Breast epithelium (tissue), 4 donors: ENCODE measurements around the gene TRIM26. TPM values are rescaled to one million over a fixed set of nuclear protein-coding genes. Genes with fewer than 3 reads are reported as not detected.

ENCODE experiments used
- DNase-seq, 2 donors: peaks; one replicate each; pipeline ENCODE4 v3.0.0-alpha.2; 2019; ENCODE audit warnings: low spot score in 2 of 2
- H3K27ac ChIP-seq, 2 donors: fragments of 200-600 bp; sonication (generic) in 1 of 2; one replicate each; pipeline ENCODE4 v1.5.1; 2016 to 2019; ENCODE audit warnings: mild to moderate bottlenecking in 1 of 2
- H3K27me3 ChIP-seq, 2 donors: fragments of 200-600 bp; sonication (generic) in 1 of 2; one replicate each; pipeline versions ENCODE4 v1.5.1 to v1.6.0; 2017 to 2019; ENCODE audit warnings: control low read depth in 1 of 2, mild to moderate bottlenecking in 1 of 2
- H3K36me3 ChIP-seq: fragments of 200-600 bp; one replicate; pipeline ENCODE4 v1.5.1; 2019
- H3K4me1 ChIP-seq, 2 donors: fragments of 200-600 bp; sonication (generic); one replicate each; pipeline ENCODE4 v1.5.1; 2016 to 2019; ENCODE audit warnings: control low read depth in 1 of 2
- H3K4me3 ChIP-seq, 3 donors: fragments of 200-600 bp; sonication (generic); 1 replicate in 2 of 3; 2 replicates in 1 of 3; pipeline ENCODE4 v1.5.1; 2016 to 2019; ENCODE audit warnings: mild to moderate bottlenecking in 3 of 3, moderate library complexity in 2 of 3
- H3K9me3 ChIP-seq, 2 donors: fragments of 200-600 bp; sonication (generic) in 1 of 2; one replicate each; pipeline ENCODE4 v1.5.1; 2016 to 2019; ENCODE audit warnings: control low read depth in 1 of 2
- POLR2A ChIP-seq: fragments of 450-650 bp; IDR thresholded peaks from one replicate; pipeline ENCODE4 v1.6.1; 2016; ENCODE audit warnings: antibody characterized with exemption, mild to moderate bottlenecking, moderate library complexity
- POLR2AphosphoS5 ChIP-seq, 3 donors: sonication (generic); formaldehyde crosslinking; IDR thresholded peaks; one replicate each; pipeline ENCODE4 v1.6.1; 2017; ENCODE audit warnings: antibody characterized with exemption in 3 of 3
- intact Hi-C: fragments of 100-400 bp; cut with DNase I; formaldehyde crosslinking; loops from one replicate; pipeline ENCODE4 v1.15.1; 2023; ENCODE audit warnings: low total_unique reads
- total RNA-seq, 3 donors: library from RNA; depleted of rRNA; stranded (reverse); fragments of >200 nt; gene quantifications; one replicate each; pipeline ENCODE4 v1.1.0, GENCODE V29; 2016
- TF ChIP-seq, protein P1 (sequence below), 3 donors: fragments of 450-650 bp; IDR thresholded peaks; one replicate each; pipeline ENCODE4 v1.5.1; 2016 to 2017; ENCODE audit warnings: antibody characterized with exemption in 3 of 3, mild to moderate bottlenecking in 3 of 3, moderate library complexity in 3 of 3

The TRIM26 gene
- total RNA-seq, 3 donors from 2014 or later: 31.7 to 66.2 (median 47.5) TPM

GRCh38 chr6:30163918-30164654 is 49.1 kb downstream of the TRIM26 start:
- Histone ChIP-seq H3K4me3 (no peak overlapping the region), H3K27ac (no peak overlapping the region), H3K9me3 (no peaks in the 10 kb centered on the region), H3K4me1 (no peaks in the 10 kb centered on the region), H3K36me3 (no peaks in the 10 kb centered on the region), H3K27me3 (peaks cover 0 to 30% of the 10 kb centered on the region in 2 donors)
- no peak for TF ChIP-seq POLR2AphosphoS5 (IDR thresholded peaks at IDR 0.05)
- TF ChIP-seq, protein P1, sequence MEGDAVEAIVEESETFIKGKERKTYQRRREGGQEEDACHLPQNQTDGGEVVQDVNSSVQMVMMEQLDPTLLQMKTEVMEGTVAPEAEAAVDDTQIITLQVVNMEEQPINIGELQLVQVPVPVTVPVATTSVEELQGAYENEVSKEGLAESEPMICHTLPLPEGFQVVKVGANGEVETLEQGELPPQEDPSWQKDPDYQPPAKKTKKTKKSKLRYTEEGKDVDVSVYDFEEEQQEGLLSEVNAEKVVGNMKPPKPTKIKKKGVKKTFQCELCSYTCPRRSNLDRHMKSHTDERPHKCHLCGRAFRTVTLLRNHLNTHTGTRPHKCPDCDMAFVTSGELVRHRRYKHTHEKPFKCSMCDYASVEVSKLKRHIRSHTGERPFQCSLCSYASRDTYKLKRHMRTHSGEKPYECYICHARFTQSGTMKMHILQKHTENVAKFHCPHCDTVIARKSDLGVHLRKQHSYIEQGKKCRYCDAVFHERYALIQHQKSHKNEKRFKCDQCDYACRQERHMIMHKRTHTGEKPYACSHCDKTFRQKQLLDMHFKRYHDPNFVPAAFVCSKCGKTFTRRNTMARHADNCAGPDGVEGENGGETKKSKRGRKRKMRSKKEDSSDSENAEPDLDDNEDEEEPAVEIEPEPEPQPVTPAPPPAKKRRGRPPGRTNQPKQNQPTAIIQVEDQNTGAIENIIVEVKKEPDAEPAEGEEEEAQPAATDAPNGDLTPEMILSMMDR (IDR thresholded peaks at IDR 0.05): no peak
- no peak for TF ChIP-seq POLR2A
- no peak for DNase-seq
- intact Hi-C loops: no loop called here

GRCh38 chr6:30163090-30163917 is 49.9 kb downstream of the TRIM26 start, which contains the start of gene TRIM15:
Gene TRIM15, plus strand, starts transcription at chr6:30163546. Its CDS starts 139 bp downstream, at chr6:30163685.
- H3K4me1 ChIP-seq: no peaks in the 10 kb centered on the region
- TF ChIP-seq POLR2AphosphoS5 (IDR thresholded peaks at IDR 0.05) (no peak), POLR2A (no peak)
- TF ChIP-seq, protein P1 (IDR thresholded peaks at IDR 0.05): no peak
- no peaks in the 10 kb centered on the region for H3K36me3 ChIP-seq
- intact Hi-C loops: no loop called here
- no peak for DNase-seq
- H3K4me3 ChIP-seq: no peak within 1 kb of the TSS
- H3K9me3 ChIP-seq: no peaks in the 10 kb centered on the region
- peaks cover 0 to 27% of the 10 kb centered on the region in 2 donors for H3K27me3 ChIP-seq
- no peak within 1 kb of the TSS for H3K27ac ChIP-seq

GRCh38 chr6:30162265-30163089 is 50.7 kb downstream of the TRIM26 start:
- H3K36me3 ChIP-seq: no peaks in the 10 kb centered on the region
- H3K27ac ChIP-seq: no peak overlapping the region
- H3K9me3 ChIP-seq: no peaks in the 10 kb centered on the region
- no peaks in the 10 kb centered on the region for H3K4me1 ChIP-seq
- no peak for TF ChIP-seq POLR2AphosphoS5 (IDR thresholded peaks at IDR 0.05)
- TF ChIP-seq POLR2A: no peak
- TF ChIP-seq, protein P1 (IDR thresholded peaks at IDR 0.05): no peak
- H3K27me3 ChIP-seq: peaks cover 0 to 19% of the 10 kb centered on the region in 2 donors
- no peak for DNase-seq
- H3K4me3 ChIP-seq: no peak overlapping the region
- intact Hi-C loops: no loop called here

DNA sequence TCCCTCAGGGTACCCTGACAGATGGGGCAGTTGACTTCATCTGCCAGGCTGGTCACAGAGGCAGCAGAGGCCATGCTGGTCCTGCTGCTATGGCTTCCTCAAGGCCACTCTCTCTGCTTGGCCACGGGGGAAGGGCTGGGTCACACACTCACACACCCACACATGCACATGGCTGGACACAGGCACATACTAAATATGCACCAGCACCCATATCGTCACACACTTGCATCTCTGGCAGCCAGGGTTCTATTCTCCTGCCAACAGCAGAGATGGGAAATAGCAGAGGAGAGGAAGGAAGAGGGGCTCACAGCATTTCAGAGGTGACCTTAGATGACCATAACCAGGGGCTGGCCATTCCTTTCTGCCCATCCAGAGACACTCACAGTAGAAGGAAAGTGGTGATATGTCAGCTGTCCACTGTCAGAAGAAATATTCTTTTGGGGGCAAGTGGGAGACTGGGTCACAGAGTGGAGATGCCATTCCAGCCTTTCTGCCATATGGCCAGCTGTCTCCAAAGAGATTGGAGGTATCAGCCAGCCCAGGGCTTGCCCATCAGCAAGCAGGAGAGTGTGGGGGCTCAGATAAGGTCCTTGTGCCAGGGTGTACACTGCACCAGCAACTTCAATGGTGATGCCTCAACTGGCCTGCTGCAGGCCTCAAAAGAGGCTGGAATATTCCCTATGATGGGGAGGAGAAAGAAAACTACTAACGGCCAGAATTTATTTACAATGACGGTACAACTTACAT is 52.2 kb downstream of the TRIM26 start, which contains the start of gene TRIM10:
TSS of gene TRIM10 (minus strand) at position 427 of the 747 bp plus-strand sequence. CDS start at position 74, 353 bp downstream.
- no peak within 1 kb of the TSS for H3K27ac ChIP-seq
- TF ChIP-seq POLR2A (no peak), POLR2AphosphoS5 (IDR thresholded peaks at IDR 0.05) (no peak)
- TF ChIP-seq, protein P1 (IDR thresholded peaks at IDR 0.05): no peak
- H3K4me3 ChIP-seq: no peak within 1 kb of the TSS
- DNase-seq: no peak
- H3K27me3 ChIP-seq: peaks cover 0 to 13% of the 10 kb centered on the region in 2 donors
- H3K36me3 ChIP-seq: no peaks in the 10 kb centered on the region
- no peaks in the 10 kb centered on the region for H3K9me3 ChIP-seq
- intact Hi-C loops: no loop called here
- no peaks in the 10 kb centered on the region for H3K4me1 ChIP-seq
